Retinal pigment epithelial cell (primary cell): ENCODE data around the gene TCEA2.

Experiments
- DNase-seq: peaks from one replicate; pipeline ENCODE4 v3.0.0-alpha.2; 2010; ENCODE audit warnings: low read depth
- H3K4me3 ChIP-seq: 2 replicates; pipeline ENCODE4 v1.5.1; 2011; ENCODE audit warnings: mild to moderate bottlenecking, low read length, control low read depth, moderate library complexity
- CTCF ChIP-seq: conservative IDR thresholded peaks from 2 replicates; pipeline ENCODE4 v1.5.1; 2011; ENCODE audit warnings: low read depth, low read length, control low read depth, inconsistent platforms

The TCEA2 gene

GRCh38 chr20:64063389-64064144, 569 bp downstream of the TCEA2 start:
- DNase-seq: no peak
- TF ChIP-seq CTCF: no peak
- H3K4me3 ChIP-seq: peak overlapping the region; percentile 77

GRCh38 chr20:64064145-64064698, 1.2 kb downstream of the TCEA2 start:
- TF ChIP-seq CTCF: no peak
- DNase-seq: no peak
- peak overlapping the region; percentile 77 for H3K4me3 ChIP-seq

GRCh38 chr20:64065062-64065973, 2.3 kb downstream of the TCEA2 start:
- TF ChIP-seq CTCF: no peak
- no peak for DNase-seq
- no peak overlapping the region for H3K4me3 ChIP-seq

- no peak for TF ChIP-seq CTCF
- no peak overlapping the region for H3K4me3 ChIP-seq
- DNase-seq: no peak
These were observed 3.0 kb downstream of the TCEA2 start for GRCh38 chr20:64065974-64066343.

GRCh38 chr20:64067005-64067632, 4.1 kb downstream of the TCEA2 start:
- TF ChIP-seq CTCF: no peak
- no peak overlapping the region for H3K4me3 ChIP-seq
- DNase-seq: no peak

- no peak overlapping the region for H3K4me3 ChIP-seq
- no peak for TF ChIP-seq CTCF
- DNase-seq: no peak
These were observed 4.8 kb downstream of the TCEA2 start for GRCh38 chr20:64067733-64068307.
